Gastroesophageal sphincter (tissue), 3 donors: Measurements from ENCODE around the gene ZPBP2.

ENCODE experiments used
- POLR2A ChIP-seq, 2 donors: fragments of 450-650 bp; IDR thresholded peaks; one replicate each; pipeline ENCODE4 v1.6.1; 2017; ENCODE audit warnings: antibody characterized with exemption in 2 of 2, mild to moderate bottlenecking in 2 of 2, moderate library complexity in 1 of 2
- TF ChIP-seq, protein P1 (sequence below), 4 experiments: fragments of 200-600 bp in 2 of 4; fragments of 450-650 bp in 2 of 4; sonication (generic) in 1 of 4; IDR thresholded peaks; one replicate each; pipeline ENCODE4 v1.5.1; 2017 to 2019; ENCODE audit warnings: antibody characterized with exemption in 4 of 4, mild to moderate bottlenecking in 2 of 4, moderate library complexity in 2 of 4

DNA sequence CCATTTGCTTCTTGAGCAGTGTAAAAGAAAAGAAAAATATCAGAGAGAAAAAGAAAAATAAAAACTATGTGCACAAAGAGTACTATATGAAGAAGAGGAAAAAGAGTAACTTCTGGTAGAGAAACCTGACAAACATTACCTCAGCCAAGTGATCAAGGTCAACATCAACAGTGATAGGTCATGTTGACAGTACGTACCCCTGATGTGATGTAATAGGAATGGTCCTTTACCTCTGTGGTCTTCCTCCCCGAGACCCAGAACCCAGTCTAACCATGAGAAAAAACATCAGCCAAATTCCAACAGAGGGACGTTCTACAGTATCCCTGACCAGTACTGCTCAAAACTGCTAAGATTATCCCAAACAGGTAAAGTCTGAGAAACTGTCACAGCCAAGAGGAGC, 46.0 kb downstream of the ZPBP2 start:
- TF ChIP-seq, protein P1, sequence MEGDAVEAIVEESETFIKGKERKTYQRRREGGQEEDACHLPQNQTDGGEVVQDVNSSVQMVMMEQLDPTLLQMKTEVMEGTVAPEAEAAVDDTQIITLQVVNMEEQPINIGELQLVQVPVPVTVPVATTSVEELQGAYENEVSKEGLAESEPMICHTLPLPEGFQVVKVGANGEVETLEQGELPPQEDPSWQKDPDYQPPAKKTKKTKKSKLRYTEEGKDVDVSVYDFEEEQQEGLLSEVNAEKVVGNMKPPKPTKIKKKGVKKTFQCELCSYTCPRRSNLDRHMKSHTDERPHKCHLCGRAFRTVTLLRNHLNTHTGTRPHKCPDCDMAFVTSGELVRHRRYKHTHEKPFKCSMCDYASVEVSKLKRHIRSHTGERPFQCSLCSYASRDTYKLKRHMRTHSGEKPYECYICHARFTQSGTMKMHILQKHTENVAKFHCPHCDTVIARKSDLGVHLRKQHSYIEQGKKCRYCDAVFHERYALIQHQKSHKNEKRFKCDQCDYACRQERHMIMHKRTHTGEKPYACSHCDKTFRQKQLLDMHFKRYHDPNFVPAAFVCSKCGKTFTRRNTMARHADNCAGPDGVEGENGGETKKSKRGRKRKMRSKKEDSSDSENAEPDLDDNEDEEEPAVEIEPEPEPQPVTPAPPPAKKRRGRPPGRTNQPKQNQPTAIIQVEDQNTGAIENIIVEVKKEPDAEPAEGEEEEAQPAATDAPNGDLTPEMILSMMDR (IDR thresholded peaks at IDR 0.05), result no peak
- TF ChIP-seq POLR2A (IDR thresholded peaks at IDR 0.05), result no peak
